GM19463 (cell line): Measurements from ENCODE around the gene ZNF524.
"Not testable (repeated sequence)": the region's sequence is repeated elsewhere in the genome, so short reads cannot be mapped to it uniquely, and the experiment has no call there.

ENCODE experiments used
- ATAC-seq: cut with Tn5 transposase; IDR thresholded peaks from one replicate; pipeline ENCODE4 v1.9.1; 2021; ENCODE audit warnings: mild to moderate bottlenecking, moderate library complexity; ENCODE audit not compliant: unreplicated experiment

Gene ZNF524

GRCh38 chr19:55581145-55581822, 18.8 kb upstream of the ZNF524 start:
- no peak for ATAC-seq

DNA sequence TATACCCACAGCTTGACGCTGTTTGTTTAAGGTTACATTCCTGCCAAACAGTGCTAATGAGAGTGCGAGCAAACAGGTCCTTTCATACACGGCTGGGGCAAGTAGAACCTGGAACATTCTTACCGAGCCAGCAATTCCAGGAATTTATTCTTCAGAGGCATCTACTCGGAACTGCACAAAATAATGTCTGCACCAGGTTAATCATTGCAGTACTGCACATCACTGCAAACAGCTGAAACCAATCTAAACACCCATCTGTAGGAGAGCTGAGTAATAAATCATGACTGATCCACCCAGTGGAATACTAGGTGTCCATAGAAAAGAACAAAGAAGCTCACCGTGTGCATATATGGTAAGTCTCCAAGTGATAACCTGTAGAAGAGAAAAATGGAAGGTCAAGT, 18.3 kb upstream of the ZNF524 start:
- ATAC-seq, result no peak

- ATAC-seq, result not testable (repeated sequence)
Observed at GRCh38 chr19:55582284-55582683, 17.8 kb upstream of the ZNF524 start.

DNA sequence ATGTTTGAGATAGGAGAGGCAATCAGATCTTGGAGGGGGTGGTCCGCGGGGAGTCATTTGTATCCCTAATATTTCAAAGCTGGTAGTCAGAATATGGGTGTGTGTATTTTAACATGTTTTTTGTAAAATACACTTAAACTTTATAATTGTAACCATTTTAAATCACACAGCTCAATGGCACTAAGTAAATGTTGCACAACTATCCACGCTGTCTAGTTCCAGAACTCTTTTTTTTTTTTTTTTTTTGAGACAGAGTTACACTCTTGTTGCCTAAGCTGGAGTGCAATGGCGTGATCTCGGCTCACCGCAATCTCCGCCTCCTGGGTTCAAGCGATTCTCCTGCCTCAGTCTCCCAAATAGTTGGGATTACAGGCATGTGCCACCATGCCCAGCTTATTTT, 16.2 kb upstream of the ZNF524 start:
- ATAC-seq, result not testable (repeated sequence)

GRCh38 chr19:55584871-55585270, 15.2 kb upstream of the ZNF524 start:
- no peak for ATAC-seq

DNA sequence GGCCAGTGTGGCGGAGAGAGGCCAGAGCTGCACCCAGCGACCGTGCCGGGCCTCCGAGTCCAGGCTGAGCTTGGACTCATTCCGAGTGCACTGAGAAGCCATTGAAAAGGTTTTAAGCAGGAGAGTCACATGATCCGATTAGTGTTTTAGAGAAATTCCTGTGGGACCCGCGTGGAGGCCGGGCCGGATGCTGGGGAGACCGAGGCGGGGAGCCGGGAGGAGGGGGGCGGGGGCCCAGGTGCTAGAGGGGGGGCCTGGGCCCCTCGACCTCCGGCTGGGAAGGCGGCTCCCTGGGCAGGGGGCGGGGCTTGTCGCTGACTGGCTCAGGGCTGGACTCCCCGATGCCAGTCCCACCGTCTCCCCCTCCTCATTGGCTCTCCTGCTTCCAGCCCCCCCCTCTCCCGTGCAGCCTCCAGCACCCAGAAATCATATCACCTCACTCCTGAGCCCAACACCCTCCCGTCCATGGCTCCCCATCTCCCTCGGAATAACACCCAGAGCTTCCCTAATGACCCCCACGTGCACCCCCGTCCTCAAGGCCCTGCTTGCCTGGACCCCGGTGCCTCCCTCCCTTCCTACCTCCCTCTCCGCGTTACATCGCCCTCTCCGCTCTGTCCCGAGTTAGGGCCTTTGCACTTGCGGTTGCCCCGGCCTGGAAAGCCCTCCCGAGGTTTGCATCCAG, 14.3 kb upstream of the ZNF524 start:
- ATAC-seq, result no peak

DNA sequence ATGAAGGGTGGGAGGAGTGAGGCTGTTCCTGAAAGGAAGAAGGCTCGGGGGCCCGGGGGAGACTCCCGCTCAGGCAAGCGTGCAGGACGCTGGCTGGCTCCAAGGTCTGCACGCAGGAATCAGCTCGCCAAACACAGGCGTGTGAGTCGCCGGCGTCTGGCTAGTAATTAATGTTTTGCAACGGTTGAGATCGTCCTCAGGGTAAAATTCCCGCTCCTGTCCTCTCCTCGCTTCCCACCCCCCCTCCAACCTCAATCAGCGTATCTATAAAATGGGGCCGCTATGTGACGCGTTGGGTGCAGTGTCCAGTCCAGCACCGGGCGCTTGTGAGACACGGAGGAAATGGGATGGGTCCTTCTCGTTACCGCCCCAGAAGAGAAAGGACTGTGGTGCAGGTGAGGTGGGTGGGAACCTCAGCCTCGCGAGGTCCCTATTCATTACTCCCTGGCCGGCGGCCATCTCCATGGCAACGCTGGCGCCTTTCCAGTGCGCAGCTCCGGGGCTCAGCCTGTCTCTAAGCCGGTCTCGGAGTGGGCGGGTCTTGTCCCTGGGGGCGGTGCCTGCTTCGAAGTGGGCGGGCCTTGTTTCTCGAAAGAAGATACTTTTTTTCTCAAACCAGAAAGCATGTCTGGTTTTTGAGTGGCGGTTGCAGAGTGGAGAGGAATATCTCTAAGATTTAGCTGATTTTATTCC, 13.0 kb upstream of the ZNF524 start:
- ATAC-seq, result peak; percentile 89

- no peak for ATAC-seq
Observed at GRCh38 chr19:55588738-55589137, 11.3 kb upstream of the ZNF524 start.

- ATAC-seq, result no peak
Observed at GRCh38 chr19:55590109-55590508, 10.0 kb upstream of the ZNF524 start.

DNA sequence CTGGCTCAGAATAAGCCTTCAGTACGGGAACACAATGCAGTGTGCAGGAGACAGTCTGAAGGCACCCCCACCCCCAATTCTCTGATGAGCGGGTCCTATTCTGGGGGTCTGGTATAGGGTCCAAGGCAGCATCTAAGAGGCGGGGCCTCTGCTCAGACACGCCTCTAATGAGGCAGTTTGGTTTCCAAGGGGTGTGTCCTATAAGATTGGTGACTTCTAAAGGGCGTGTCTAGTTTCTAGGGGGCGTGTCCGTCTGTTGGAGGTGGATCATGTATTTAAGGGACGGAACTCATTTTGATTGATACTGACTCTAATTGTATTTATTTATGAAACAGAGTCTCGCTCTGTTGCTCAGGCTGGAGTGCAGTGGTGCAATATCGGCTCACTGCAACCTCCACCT, 9.5 kb upstream of the ZNF524 start:
- ATAC-seq, result no peak

- ATAC-seq, result no peak
Observed at GRCh38 chr19:55591555-55591954, 8.5 kb upstream of the ZNF524 start.

- no peak for ATAC-seq
Observed at GRCh38 chr19:55592391-55593090, 7.5 kb upstream of the ZNF524 start.

DNA sequence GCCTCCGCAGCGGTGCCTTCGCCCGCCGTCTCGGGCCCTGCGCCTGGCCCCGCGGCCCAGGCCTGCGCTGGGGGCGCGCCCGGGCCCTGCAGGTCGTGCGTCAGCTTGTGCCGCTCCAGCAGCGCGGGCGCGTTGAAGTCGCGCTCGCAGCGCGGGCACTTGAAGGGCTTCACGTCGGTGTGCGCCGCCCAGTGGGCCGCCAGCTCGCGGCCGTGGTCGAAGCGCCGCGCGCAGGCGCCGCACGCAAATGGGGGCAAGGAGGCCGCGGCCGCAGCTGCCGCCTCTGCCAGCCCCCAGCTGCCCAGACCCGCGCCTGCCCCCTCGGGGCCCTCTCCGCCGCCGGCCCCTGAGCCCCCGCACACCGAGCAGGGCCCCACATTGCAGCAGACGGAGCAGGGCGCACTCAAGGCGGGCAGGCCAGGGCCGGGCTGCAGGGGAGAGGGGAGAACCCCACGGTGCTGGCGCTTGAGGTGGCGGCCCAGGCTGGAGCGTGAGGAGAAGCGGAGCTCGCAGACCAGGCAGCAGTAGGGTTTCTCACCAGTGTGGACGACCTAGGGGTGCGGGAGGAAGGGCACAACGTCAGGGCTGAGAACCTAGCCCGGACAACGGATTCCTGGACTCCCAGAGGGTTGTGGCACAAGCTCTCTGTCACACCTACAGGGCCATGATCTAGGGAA, 6.9 kb upstream of the ZNF524 start:
- ATAC-seq, result no peak

DNA sequence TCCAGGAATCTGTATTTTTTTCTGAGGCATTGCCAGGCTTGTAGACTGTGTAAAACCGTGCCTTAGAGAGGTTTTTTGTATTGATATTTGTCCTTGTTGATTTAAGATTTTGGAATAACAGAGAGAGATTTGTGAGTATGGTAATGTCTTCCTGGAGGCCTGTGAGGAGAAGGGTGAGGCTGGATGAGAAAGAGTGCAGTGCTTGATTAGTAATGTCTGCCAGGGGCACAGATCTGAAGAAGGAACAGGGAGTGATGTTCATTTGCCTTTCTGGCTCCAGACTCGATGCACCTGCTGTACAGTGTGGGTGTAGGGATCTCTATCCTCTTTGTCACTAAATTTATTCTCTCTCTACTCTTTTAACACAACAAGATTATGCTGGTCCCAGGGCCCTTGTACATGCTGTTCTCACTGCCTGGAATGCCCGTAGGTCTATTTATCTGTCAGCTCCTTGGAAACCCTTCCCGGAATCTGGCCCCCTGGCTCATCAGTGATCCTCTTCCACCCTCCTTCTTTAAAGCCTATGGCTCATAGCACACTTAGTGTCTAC, 5.0 kb upstream of the ZNF524 start:
- ATAC-seq, result no peak

DNA sequence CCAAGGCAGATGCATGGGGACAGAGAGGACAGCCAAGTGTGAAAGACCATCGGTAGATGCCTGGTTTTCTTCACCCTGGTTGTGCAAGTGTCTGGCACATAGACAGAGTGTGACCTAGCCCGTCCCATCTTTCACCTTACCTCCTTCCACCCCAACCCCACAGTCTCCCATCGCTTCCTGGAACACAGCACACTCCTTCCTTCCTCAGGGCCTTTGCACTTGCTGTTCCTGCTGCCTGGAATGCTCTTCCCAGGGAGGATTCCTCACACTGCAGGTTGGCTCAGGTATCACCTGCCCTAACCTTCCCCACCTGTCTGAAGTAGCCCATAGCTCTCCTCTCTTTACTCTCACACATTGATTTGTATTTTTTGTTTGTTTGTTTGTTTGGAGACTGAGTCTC, 3.8 kb upstream of the ZNF524 start:
- no peak for ATAC-seq

GRCh38 chr19:55597501-55597921, 2.6 kb upstream of the ZNF524 start:
- ATAC-seq, result no peak

DNA sequence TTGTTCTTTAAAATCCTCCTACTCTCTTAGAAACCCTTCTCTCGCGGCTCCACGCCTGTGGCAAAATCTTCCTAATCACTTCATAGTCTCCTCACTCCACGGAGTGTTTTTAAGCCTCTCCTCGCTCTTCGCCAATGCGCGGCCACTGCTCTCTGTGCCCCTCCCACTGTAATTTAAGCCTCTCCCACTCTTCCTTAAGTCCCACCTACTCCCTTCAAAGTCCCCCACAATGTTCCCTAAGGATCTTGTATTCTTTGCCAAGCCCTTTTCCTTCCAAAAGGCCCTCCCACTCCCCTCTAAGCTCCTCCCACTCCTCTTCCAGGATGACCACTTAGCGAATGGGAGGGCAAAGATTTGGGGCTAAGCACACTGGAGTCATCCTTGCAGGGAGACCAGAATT, 2.1 kb upstream of the ZNF524 start:
- no peak for ATAC-seq

GRCh38 chr19:55598719-55599467, 1.2 kb upstream of the ZNF524 start:
- peak; percentile 44 for ATAC-seq

GRCh38 chr19:55599468-55599841, 633 bp upstream of the ZNF524 start, which contains the start of gene FIZ1:
FIZ1 (minus strand) TSS chr19:55599517; CDS start chr19:55597865, 1,652 bp downstream.
- peak; percentile 54 for ATAC-seq

DNA sequence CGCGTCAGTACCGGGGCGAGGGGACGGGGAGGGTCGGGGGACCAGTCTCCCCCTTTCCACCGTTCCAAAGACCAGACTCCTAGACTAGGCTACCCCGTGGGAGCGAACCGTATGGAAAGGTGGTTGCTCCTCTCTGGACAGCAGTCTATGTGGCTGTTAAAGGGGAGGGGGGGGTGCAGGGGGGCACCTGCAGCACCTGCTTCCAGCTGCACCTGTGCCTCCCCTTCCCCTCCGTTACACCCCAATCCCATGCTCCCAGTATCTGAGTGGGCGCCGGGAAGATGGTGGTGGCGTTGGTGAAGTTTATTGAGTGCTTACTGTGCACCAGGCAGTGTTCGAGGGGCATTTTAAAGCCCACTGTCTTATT, 557 bp downstream of the ZNF524 start:
- ATAC-seq, result no peak
